H1 (cell line): ENCODE measurements around the gene CACNA1A. TPM values are rescaled to one million over a fixed set of nuclear protein-coding genes. Genes with fewer than 3 reads are reported as not detected.

Experiments used
- CTCF ChIA-PET: fragments of 300-600 bp; sonication (Branson Sonifier 250); formaldehyde crosslinking; loops from one replicate; lab custom pipeline; 2021; ENCODE audit not compliant: partially characterized antibody; lab: Charles Lee
- POLR2A ChIA-PET: fragments of 300-600 bp; sonication (Branson Sonifier 250); formaldehyde crosslinking; loops from one replicate; lab custom pipeline; 2021; ENCODE audit warnings: inconsistent platforms; ENCODE audit not compliant: partially characterized antibody; lab: Charles Lee
- DNase-seq, 2 experiments: peaks; one replicate each; pipeline versions ENCODE4 v3.0.0 to v3.0.0-alpha.2; 2010 to 2022; ENCODE audit warnings: low spot score in 2 of 2, low read depth in 1 of 2, mixed read lengths in 1 of 2
- FAIRE-seq: peaks from 2 replicates; lab custom pipeline; 2011; peaks lifted over from hg19 to GRCh38; lab: Jason Lieb, UNC
- H2AFZ ChIP-seq: 2 replicates; pipeline ENCODE4 v1.8.1; 2012; ENCODE audit warnings: low read length, inconsistent platforms
- H2AK5ac ChIP-seq: 2 replicates; pipeline ENCODE4 v1.6.1; 2013; ENCODE audit warnings: low read depth, low read length
- H2BK120ac ChIP-seq: replicated peaks from 2 replicates; pipeline ENCODE3; 2013; ENCODE audit warnings: low read depth, low read length, inconsistent platforms
- H2BK12ac ChIP-seq: 2 replicates; pipeline ENCODE4 v1.6.1; 2013; ENCODE audit warnings: low read depth, low read length
- H2BK15ac ChIP-seq: 2 replicates; pipeline ENCODE4 v1.6.1; 2013; ENCODE audit warnings: low read length
- H2BK20ac ChIP-seq: 2 replicates; pipeline ENCODE4 v1.6.1; 2013; ENCODE audit warnings: low read length
- H2BK5ac ChIP-seq: 2 replicates; pipeline ENCODE4 v1.6.1; 2013; ENCODE audit warnings: low read depth, low read length
- H3K14ac ChIP-seq: 2 replicates; pipeline ENCODE4 v1.6.1; 2013; ENCODE audit warnings: inconsistent platforms; ENCODE audit not compliant: insufficient read length
- H3K18ac ChIP-seq: 2 replicates; pipeline ENCODE4 v1.6.1; 2013; ENCODE audit warnings: low read length; ENCODE audit errors: extremely low read depth
- H3K23ac ChIP-seq: 2 replicates; pipeline ENCODE4 v1.6.1; 2013; ENCODE audit warnings: inconsistent platforms; ENCODE audit not compliant: insufficient read length
- H3K23me2 ChIP-seq: 2 replicates; pipeline ENCODE4 v1.6.1; 2013; ENCODE audit warnings: low read depth, low read length
- H3K27ac ChIP-seq: 2 replicates; pipeline ENCODE4 v1.6.1; 2011; ENCODE audit warnings: low read depth, low read length, inconsistent platforms
- H3K27me3 ChIP-seq, 4 experiments: replicated peaks in 1 of 4; 1 replicate in 1 of 4; 2 replicates in 3 of 4; pipeline versions ENCODE4 v1.6.1 to v1.8.1; 2011 to 2013; ENCODE audit warnings: low read length in 3 of 4, mild to moderate bottlenecking in 3 of 4, inconsistent platforms in 2 of 4, mixed read lengths in 2 of 4, moderate library complexity in 1 of 4; ENCODE audit not compliant: control insufficient read depth in 3 of 4, insufficient read depth in 3 of 4; ENCODE audit errors: extremely low read depth in 1 of 4
- H3K36me3 ChIP-seq, 4 experiments: 2 replicates each; pipeline versions ENCODE4 v1.6.1 to v1.8.1; 2011 to 2013; ENCODE audit warnings: mild to moderate bottlenecking in 4 of 4, low read length in 3 of 4, moderate library complexity in 2 of 4, control low read depth in 1 of 4, inconsistent platforms in 1 of 4; ENCODE audit not compliant: insufficient read depth in 4 of 4, control insufficient read depth in 2 of 4
- H3K4ac ChIP-seq: replicated peaks from 2 replicates; pipeline ENCODE3; 2013; ENCODE audit warnings: low read length, low read depth, mixed read lengths, inconsistent platforms; ENCODE audit not compliant: insufficient read length
- H3K4me1 ChIP-seq, 4 experiments: replicated peaks in 1 of 4; 1 replicate in 1 of 4; 2 replicates in 3 of 4; pipeline versions ENCODE4 v1.6.1 to v1.8.1; 2011 to 2013; ENCODE audit warnings: low read length in 3 of 4, inconsistent platforms in 2 of 4, mixed read lengths in 1 of 4; ENCODE audit not compliant: insufficient read depth in 4 of 4, control insufficient read depth in 3 of 4
- H3K4me2 ChIP-seq, 2 experiments: 2 replicates each; pipeline versions ENCODE4 v1.6.1 to v1.8.1; 2011 to 2013; ENCODE audit warnings: low read depth in 2 of 2, low read length in 2 of 2, control low read depth in 1 of 2, inconsistent platforms in 1 of 2, mild to moderate bottlenecking in 1 of 2; ENCODE audit not compliant: insufficient read depth in 1 of 2
- H3K4me3 ChIP-seq, 4 experiments: fragments of 200-600, 300-600 bp in 1 of 4; sonication (generic), shearing (Covaris generic), sonication (Bioruptor Twin) in 1 of 4; 2 replicates each; pipeline versions ENCODE4 v1.5.1 to v1.8.1; 2011 to 2016; ENCODE audit warnings: low read length in 4 of 4, low read depth in 3 of 4, control low read depth in 2 of 4, inconsistent platforms in 2 of 4, mild to moderate bottlenecking in 2 of 4, mixed read lengths in 1 of 4, moderate library complexity in 1 of 4; ENCODE audit not compliant: insufficient read depth in 2 of 4; ENCODE audit errors: extremely low read depth in 1 of 4
- H3K56ac ChIP-seq: replicated peaks from 2 replicates; pipeline ENCODE3; 2013; ENCODE audit warnings: low read depth, mild to moderate bottlenecking, mixed read lengths, low read length, inconsistent platforms; ENCODE audit not compliant: insufficient read length
- H3K79me1 ChIP-seq: 2 replicates; pipeline ENCODE4 v1.6.1; 2013; ENCODE audit warnings: low read depth, low read length, control low read depth
- H3K79me2 ChIP-seq, 2 experiments: 2 replicates each; pipeline versions ENCODE4 v1.6.1 to v1.8.1; 2012 to 2013; ENCODE audit warnings: low read length in 2 of 2, mild to moderate bottlenecking in 2 of 2, inconsistent platforms in 1 of 2; ENCODE audit not compliant: insufficient read depth in 2 of 2, control insufficient read depth in 1 of 2
- H3K9ac ChIP-seq, 4 experiments: replicated peaks in 1 of 4; 1 replicate in 1 of 4; 2 replicates in 3 of 4; pipeline versions ENCODE4 v1.6.1 to v1.8.1; 2011 to 2013; ENCODE audit warnings: low read depth in 3 of 4, low read length in 3 of 4, control low read depth in 2 of 4, mild to moderate bottlenecking in 2 of 4, moderate library complexity in 2 of 4, inconsistent platforms in 1 of 4; ENCODE audit errors: extremely low read depth in 1 of 4
- H3K9me3 ChIP-seq, 2 experiments: 2 replicates each; pipeline versions ENCODE4 v1.6.1 to v1.8.1; 2012 to 2013; ENCODE audit warnings: mild to moderate bottlenecking in 2 of 2, moderate library complexity in 2 of 2, control low read depth in 1 of 2, inconsistent platforms in 1 of 2, low read depth in 1 of 2, low read length in 1 of 2, mixed read lengths in 1 of 2; ENCODE audit not compliant: insufficient read depth in 2 of 2
- H4K20me1 ChIP-seq, 2 experiments: replicated peaks in 1 of 2; 2 replicates each; pipeline versions ENCODE3 to v1.8.1; 2011 to 2013; ENCODE audit warnings: inconsistent platforms in 2 of 2, low read length in 2 of 2, mild to moderate bottlenecking in 1 of 2; ENCODE audit not compliant: insufficient read depth in 2 of 2, control insufficient read depth in 1 of 2
- H4K5ac ChIP-seq: 2 replicates; pipeline ENCODE4 v1.6.1; 2013; ENCODE audit warnings: low read length, low read depth, mixed read lengths, inconsistent platforms; ENCODE audit not compliant: insufficient read length
- H4K8ac ChIP-seq: 2 replicates; pipeline ENCODE4 v1.8.0; 2013; ENCODE audit warnings: mild to moderate bottlenecking, moderate library complexity, low read length, inconsistent platforms; ENCODE audit not compliant: insufficient read depth; ENCODE audit errors: extremely low read depth
- H4K91ac ChIP-seq: replicated peaks from 2 replicates; pipeline ENCODE3; 2013; ENCODE audit warnings: low read length, mixed read lengths, inconsistent platforms; ENCODE audit not compliant: insufficient read length
- CHD1 ChIP-seq: IDR thresholded peaks from 2 replicates; pipeline ENCODE4 v1.6.1; 2012; ENCODE audit warnings: low read depth, low read length, improper control_type of control experiment
- NRF1 ChIP-seq: IDR thresholded peaks from 2 replicates; pipeline ENCODE4 v1.6.1; 2011; ENCODE audit warnings: mild to moderate bottlenecking, low read depth, low read length, improper control_type of control experiment
- SAP30 ChIP-seq: fragments of 300-600 bp; sonication (generic); IDR thresholded peaks from 2 replicates; pipeline ENCODE4 v1.7.1; 2012; ENCODE audit warnings: low read length, moderate library complexity, mild to moderate bottlenecking, inconsistent platforms; ENCODE audit not compliant: insufficient read depth, insufficient replicate concordance
- YY1 ChIP-seq: IDR thresholded peaks from 2 replicates; pipeline ENCODE4 v1.6.1; 2011; ENCODE audit warnings: low read depth, mild to moderate bottlenecking, low read length
- WGBS, 2 experiments: shearing (Covaris generic) in 1 of 2; methylation state at CpG; one replicate each; pipeline versions ENCODE4 v1.1.6 to v1.1.7; 2013 to 2015; ENCODE audit warnings: low lambda C conversion rate in 2 of 2, mixed read lengths in 2 of 2, inconsistent platforms in 1 of 2, low coverage in 1 of 2, missing lambda C conversion rate in 1 of 2; ENCODE audit not compliant: insufficient replicate concordance in 2 of 2, insufficient coverage in 1 of 2, insufficient read length in 1 of 2; ENCODE audit errors: extremely low coverage in 1 of 2, missing lambda C conversion rate in 1 of 2; 5-methylcytosine and 5-hydroxymethylcytosine counted together
- polyA plus RNA-seq, 7 experiments: library from polyadenylated mRNA; depleted of rRNA in 3 of 7; stranded (reverse) in 5 of 7; unstranded in 2 of 7; fragments of >200 nt in 5 of 7; fragments of 200-250 nt in 2 of 7; gene quantifications; 1 replicate in 5 of 7; 2 replicates in 1 of 7; 4 replicates in 1 of 7; pipeline versions ENCODE4 v1.2.1 to v1.2.3, GENCODE V29; 2011 to 2013; ENCODE audit warnings: missing spikeins in 2 of 7, mixed read lengths in 2 of 7
- total RNA-seq: library from RNA; stranded (reverse); fragmentation: NEBNext Ultra II Directional; extraction: Animal tissue kit (Norgen Biotek cat#: 25700); gene quantifications from 2 replicates; pipeline ENCODE4 v1.2.1, GENCODE V29; 2021
- TF ChIP-seq, protein P1 (sequence below): IDR thresholded peaks from 2 replicates; pipeline ENCODE4 v1.6.1; 2012; ENCODE audit warnings: inconsistent platforms

The CACNA1A gene
- total and polyA plus RNA-seq, 2 of the 8 experiments (the other 6 are each of a cell fraction or from before 2014, with no cell fraction given), result 10.7 to 25.3 TPM

DNA sequence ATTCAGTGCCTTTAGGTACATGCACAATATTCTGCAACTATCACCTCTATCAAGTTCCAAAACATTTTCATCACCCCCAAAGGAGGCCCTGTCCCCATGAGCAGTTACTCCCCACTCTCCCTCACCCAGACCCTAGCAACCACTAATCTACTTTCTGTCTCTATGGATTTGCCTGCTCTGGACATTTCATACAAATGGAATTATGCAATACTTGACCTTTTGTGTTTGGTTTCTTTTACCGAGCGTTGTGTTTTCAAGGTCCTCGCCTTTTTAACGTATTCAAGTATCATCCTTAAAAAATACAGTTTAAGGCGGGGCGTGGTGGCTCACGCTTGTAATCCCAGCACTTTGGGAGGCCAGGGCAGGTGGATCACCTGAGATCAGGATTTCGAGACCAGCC is 196.4 kb downstream of the CACNA1A start:
- Histone ChIP-seq H3K79me2 (no peaks in the 10 kb centered on the region), H2AK5ac (no peak overlapping the region), H2BK120ac (no peak overlapping the region), H4K8ac (no peak overlapping the region), H2BK15ac (no peak overlapping the region), H3K9me3 (no peaks in the 10 kb centered on the region), H3K9ac (no peak overlapping the region), H3K4me2 (no peak overlapping the region), H2BK20ac (no peak overlapping the region), H2BK5ac (no peak overlapping the region), H4K5ac (no peak overlapping the region), H3K23me2 (no peaks in the 10 kb centered on the region), H3K79me1 (no peaks in the 10 kb centered on the region; the same call in 1 of the 2 replicates), H3K56ac (no peak overlapping the region), H3K4me1 (peaks cover 0 to 4% (median 0%) of the 10 kb centered on the region in 4 experiments; a peak in 2 of 7 replicates), H3K4ac (no peak overlapping the region), H4K91ac (no peak overlapping the region), H3K4me3 (no peak overlapping the region), H3K18ac (no peak overlapping the region), H3K23ac (no peak overlapping the region), H3K14ac (no peak overlapping the region), H3K27me3 (no peaks in the 10 kb centered on the region), H2AFZ (no peak overlapping the region), H4K20me1 (no peaks in the 10 kb centered on the region), H3K27ac (no peak overlapping the region), H2BK12ac (no peak overlapping the region), H3K36me3 (peaks cover 2 to 14% (median 7%) of the 10 kb centered on the region in 4 experiments; a peak in 3 of 8 replicates)
- POLR2A ChIA-PET, result interaction anchor here (0.6 kb wide), 1 partner anchor 139 kb away, joined by 3 read pairs; no protein-coding TSS in a partner anchor
- DNase-seq, result no peak
- no peak for FAIRE-seq
- CTCF ChIA-PET, result no interaction called here
- 96% methylated on average over 8 of the region's 8 CpGs; no CpG with 5 or more reads in 1 of the 2 experiments for WGBS, 2 experiments
- TF ChIP-seq YY1 (no peak), SAP30 (no peak), CHD1 (no peak), NRF1 (no peak)
- TF ChIP-seq, protein P1, sequence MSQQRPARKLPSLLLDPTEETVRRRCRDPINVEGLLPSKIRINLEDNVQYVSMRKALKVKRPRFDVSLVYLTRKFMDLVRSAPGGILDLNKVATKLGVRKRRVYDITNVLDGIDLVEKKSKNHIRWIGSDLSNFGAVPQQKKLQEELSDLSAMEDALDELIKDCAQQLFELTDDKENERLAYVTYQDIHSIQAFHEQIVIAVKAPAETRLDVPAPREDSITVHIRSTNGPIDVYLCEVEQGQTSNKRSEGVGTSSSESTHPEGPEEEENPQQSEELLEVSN, result no peak
